ENCODE measurements around the gene ARHGEF16. TPM values are rescaled to one million over a fixed set of nuclear protein-coding genes. Genes with fewer than 3 reads are reported as not detected.

ARHGEF16 gene
- total RNA-seq, 4 donors from 2014 or later, result 0.42 to 0.98 (median 0.69) TPM

DNA sequence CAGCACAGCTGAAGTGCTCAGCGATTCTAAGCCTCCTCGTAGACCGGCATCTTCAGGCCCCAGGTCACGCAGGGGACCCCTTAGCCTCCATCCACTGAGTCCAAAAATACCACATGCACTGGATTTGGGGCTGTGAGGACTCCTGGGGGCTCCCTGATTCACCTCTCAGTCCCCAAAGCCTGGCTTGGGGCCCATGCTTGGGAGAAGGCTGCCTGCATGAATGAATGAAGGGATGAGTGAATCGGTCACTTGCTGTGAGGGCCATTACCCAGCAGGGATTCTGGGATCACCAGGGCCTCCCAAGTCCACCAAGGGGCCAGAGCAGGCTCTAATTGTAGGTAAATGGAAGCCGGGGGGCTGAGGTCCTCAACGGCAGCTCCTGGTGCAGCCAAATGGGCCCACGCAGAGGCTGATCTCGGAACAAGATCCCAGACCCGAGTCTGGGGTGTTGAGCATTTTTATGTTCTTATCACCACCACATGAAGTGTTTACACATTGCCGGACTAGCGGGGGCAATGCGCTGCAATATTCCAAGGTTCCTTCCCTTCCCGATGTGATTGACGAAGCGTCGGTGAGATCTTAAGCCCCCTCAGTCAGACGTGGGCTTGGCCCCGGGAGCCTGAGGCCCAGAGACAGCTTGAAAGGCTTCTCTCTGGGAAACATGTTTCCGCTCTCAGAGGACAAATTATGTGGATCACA, 13.6 kb upstream of the ARHGEF16 start:
- no peaks in the 10 kb centered on the region for H3K36me3 ChIP-seq
- peaks cover 0 to 92% (median 0%) of the 10 kb centered on the region in 4 donors for H3K27me3 ChIP-seq
- peaks cover 0 to 7% (median 1%) of the 10 kb centered on the region in 4 donors for H3K9me3 ChIP-seq
- H3K4me1 ChIP-seq, result peaks cover 0 to 12% (median 0%) of the 10 kb centered on the region in 4 donors
- peak overlapping the region in 1 of 4 donors; percentile 14 for H3K27ac ChIP-seq (replicated peaks in 1 of 4)
- TF ChIP-seq EP300 (IDR thresholded peaks at IDR 0.05) (no peak), POLR2AphosphoS5 (IDR thresholded peaks at IDR 0.05) (no peak), POLR2A (IDR thresholded peaks at IDR 0.05; ENCODE audit: low read depth) (no peak)
- TF ChIP-seq, protein P1, sequence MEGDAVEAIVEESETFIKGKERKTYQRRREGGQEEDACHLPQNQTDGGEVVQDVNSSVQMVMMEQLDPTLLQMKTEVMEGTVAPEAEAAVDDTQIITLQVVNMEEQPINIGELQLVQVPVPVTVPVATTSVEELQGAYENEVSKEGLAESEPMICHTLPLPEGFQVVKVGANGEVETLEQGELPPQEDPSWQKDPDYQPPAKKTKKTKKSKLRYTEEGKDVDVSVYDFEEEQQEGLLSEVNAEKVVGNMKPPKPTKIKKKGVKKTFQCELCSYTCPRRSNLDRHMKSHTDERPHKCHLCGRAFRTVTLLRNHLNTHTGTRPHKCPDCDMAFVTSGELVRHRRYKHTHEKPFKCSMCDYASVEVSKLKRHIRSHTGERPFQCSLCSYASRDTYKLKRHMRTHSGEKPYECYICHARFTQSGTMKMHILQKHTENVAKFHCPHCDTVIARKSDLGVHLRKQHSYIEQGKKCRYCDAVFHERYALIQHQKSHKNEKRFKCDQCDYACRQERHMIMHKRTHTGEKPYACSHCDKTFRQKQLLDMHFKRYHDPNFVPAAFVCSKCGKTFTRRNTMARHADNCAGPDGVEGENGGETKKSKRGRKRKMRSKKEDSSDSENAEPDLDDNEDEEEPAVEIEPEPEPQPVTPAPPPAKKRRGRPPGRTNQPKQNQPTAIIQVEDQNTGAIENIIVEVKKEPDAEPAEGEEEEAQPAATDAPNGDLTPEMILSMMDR (IDR thresholded peaks at IDR 0.05), result no peak
- no peak overlapping the region for H3K4me3 ChIP-seq
- DNase-seq (ENCODE audit: extremely low spot score), result no peak
- 72% methylated on average over 18 of the region's 20 CpGs for WGBS
- intact Hi-C loops (cut with DNase I), result no loop called here

DNA sequence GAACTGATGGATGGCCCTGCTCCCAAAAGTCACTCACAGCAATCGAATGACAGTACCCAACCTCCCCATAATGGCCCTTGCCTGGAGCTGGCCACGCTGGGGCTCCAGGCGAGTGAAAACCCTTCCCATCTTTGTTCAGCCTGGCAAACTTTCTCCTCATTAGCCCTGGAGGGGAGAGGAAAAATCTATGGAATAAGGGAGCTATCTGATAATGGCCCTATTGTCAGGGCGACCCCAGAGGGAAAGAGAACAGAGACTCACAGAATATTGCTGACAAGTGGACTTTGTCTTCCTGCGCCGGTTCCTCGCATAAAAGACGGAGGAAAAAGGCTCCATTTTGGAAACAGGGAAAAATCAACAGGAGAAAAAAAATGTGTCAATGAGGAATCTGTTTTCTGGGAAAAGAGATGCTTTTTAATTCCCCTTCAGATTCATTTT, 13.0 kb upstream of the ARHGEF16 start:
- H3K27ac ChIP-seq (replicated peaks in 1 of 4), result peak overlapping the region in 1 of 4 donors; percentile 14
- peaks cover 0 to 12% (median 0%) of the 10 kb centered on the region in 4 donors for H3K4me1 ChIP-seq
- peaks cover 0 to 88% (median 0%) of the 10 kb centered on the region in 4 donors for H3K27me3 ChIP-seq
- H3K36me3 ChIP-seq, result no peaks in the 10 kb centered on the region
- no peak for DNase-seq (ENCODE audit: extremely low spot score)
- intact Hi-C loops (cut with DNase I), result no loop called here
- TF ChIP-seq POLR2AphosphoS5 (IDR thresholded peaks at IDR 0.05) (no peak), EP300 (IDR thresholded peaks at IDR 0.05) (no peak)
- TF ChIP-seq, protein P1 (IDR thresholded peaks at IDR 0.05), result no peak
- no peak overlapping the region for H3K4me3 ChIP-seq
- peaks cover 0 to 13% (median 5%) of the 10 kb centered on the region in 4 donors for H3K9me3 ChIP-seq
- 56% methylated on average over 8 of the region's 8 CpGs for WGBS

DNA sequence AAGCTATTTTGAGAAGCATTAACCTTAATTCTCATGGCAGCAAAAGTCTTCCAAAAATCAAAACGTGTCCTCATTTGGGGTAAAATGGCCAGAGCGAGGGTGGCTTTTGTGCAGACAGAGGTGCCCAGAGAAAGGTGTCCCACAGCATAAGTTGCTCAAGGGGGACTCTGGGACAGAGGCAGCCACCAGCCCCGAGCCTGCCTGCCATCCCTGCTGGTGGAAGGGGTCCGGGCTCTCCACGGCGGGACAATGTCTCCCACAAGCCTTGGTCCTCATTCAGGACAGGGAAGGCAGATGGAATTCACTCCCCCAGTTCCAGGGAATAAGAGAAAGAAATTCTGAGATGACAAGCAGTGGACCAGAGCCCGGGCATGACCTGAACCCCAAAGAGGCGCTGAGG, 12.6 kb upstream of the ARHGEF16 start:
- peaks cover 0 to 83% (median 0%) of the 10 kb centered on the region in 4 donors for H3K27me3 ChIP-seq
- intact Hi-C loops (cut with DNase I), result no loop called here
- WGBS, result 80% methylated on average over 8 of the region's 8 CpGs
- H3K9me3 ChIP-seq, result peaks cover 0 to 15% (median 8%) of the 10 kb centered on the region in 4 donors
- H3K36me3 ChIP-seq, result no peaks in the 10 kb centered on the region
- DNase-seq (ENCODE audit: extremely low spot score), result no peak
- H3K4me3 ChIP-seq, result no peak overlapping the region
- TF ChIP-seq, protein P1 (IDR thresholded peaks at IDR 0.05), result no peak
- TF ChIP-seq POLR2A (IDR thresholded peaks at IDR 0.05; ENCODE audit: low read depth) (no peak), POLR2AphosphoS5 (IDR thresholded peaks at IDR 0.05) (no peak), EP300 (IDR thresholded peaks at IDR 0.05) (no peak)
- H3K27ac ChIP-seq (replicated peaks in 1 of 4), result peak overlapping the region in 1 of 4 donors; percentile 13
- peaks cover 0 to 12% (median 0%) of the 10 kb centered on the region in 4 donors for H3K4me1 ChIP-seq

DNA sequence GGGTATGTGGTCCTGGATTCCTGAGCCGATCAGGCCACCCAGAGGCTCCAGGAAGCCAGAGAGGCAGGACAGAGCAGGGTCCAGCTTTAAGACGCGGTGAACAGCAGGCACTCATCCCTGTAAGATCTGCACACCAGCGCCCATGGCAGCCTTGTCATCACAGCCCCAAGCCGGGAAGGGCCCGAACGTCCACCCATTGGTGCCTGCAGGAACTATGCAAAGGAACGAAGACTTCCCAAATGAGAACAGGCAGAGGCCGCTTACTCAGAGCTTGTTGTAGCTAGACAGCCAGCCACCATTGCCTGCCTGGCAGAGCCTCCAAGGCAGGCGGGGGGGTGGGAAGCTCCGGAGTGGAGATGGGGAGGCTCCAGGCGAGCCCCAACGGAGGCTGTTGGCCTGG, 12.1 kb upstream of the ARHGEF16 start:
- Histone ChIP-seq H3K27ac (replicated peaks in 1 of 4) (peak overlapping the region in 1 of 4 donors; percentile 13), H3K36me3 (no peaks in the 10 kb centered on the region), H3K9me3 (peaks cover 0 to 16% (median 10%) of the 10 kb centered on the region in 4 donors), H3K27me3 (peaks cover 0 to 79% (median 0%) of the 10 kb centered on the region in 4 donors), H3K4me3 (no peak overlapping the region), H3K4me1 (peaks cover 0 to 12% (median 0%) of the 10 kb centered on the region in 4 donors)
- intact Hi-C loops (cut with DNase I), result no loop called here
- WGBS, result 87% methylated on average over 12 of the region's 13 CpGs
- no peak for TF ChIP-seq POLR2A (IDR thresholded peaks at IDR 0.05; ENCODE audit: low read depth)
- no peak for TF ChIP-seq EP300 (IDR thresholded peaks at IDR 0.05)
- no peak for TF ChIP-seq POLR2AphosphoS5 (IDR thresholded peaks at IDR 0.05)
- TF ChIP-seq, protein P1 (IDR thresholded peaks at IDR 0.05), result no peak
- DNase-seq (ENCODE audit: extremely low spot score), result no peak
